HG03457 (cell line): Measurements from ENCODE around the gene BMPR1B.
A peak's percentile ranks its signal among the peaks of the same experiment; 100 is the strongest.

Experiments
- ATAC-seq: cut with Tn5 transposase; IDR thresholded peaks from one replicate; pipeline ENCODE4 v1.9.1; 2021; ENCODE audit warnings: moderate number of reproducible peaks; ENCODE audit not compliant: unreplicated experiment

BMPR1B gene

GRCh38 chr4:94762326-94762725 is 4.6 kb downstream of the BMPR1B start:
- ATAC-seq: no peak

GRCh38 chr4:94763005-94763404 is 5.2 kb downstream of the BMPR1B start:
- ATAC-seq: no peak

GRCh38 chr4:94763500-94763899 is 5.7 kb downstream of the BMPR1B start:
- ATAC-seq: no peak

- no peak for ATAC-seq
These were observed 6.3 kb downstream of the BMPR1B start for GRCh38 chr4:94764069-94764468.

GRCh38 chr4:94765174-94765573 is 7.4 kb downstream of the BMPR1B start:
- no peak for ATAC-seq

- ATAC-seq: no peak
These were observed 7.9 kb downstream of the BMPR1B start for GRCh38 chr4:94765648-94766047.

GRCh38 chr4:94766856-94767255 is 9.1 kb downstream of the BMPR1B start:
- ATAC-seq: no peak

- no peak for ATAC-seq
These were observed 9.7 kb downstream of the BMPR1B start for GRCh38 chr4:94767446-94767845.

GRCh38 chr4:94782707-94783106 is 25.0 kb downstream of the BMPR1B start:
- ATAC-seq: no peak

GRCh38 chr4:94791701-94792100 is 33.9 kb downstream of the BMPR1B start:
- ATAC-seq: no peak

GRCh38 chr4:94798808-94799207 is 41.1 kb downstream of the BMPR1B start:
- ATAC-seq: no peak

GRCh38 chr4:94801016-94801415 is 43.3 kb downstream of the BMPR1B start:
- ATAC-seq: no peak

- ATAC-seq: no peak
These were observed 44.3 kb downstream of the BMPR1B start for GRCh38 chr4:94802091-94802490.

GRCh38 chr4:94803181-94803580 is 45.4 kb downstream of the BMPR1B start:
- ATAC-seq: no peak

- ATAC-seq: no peak
These were observed 46.9 kb downstream of the BMPR1B start for GRCh38 chr4:94804650-94805049.

- no peak for ATAC-seq
These were observed 48.6 kb downstream of the BMPR1B start for GRCh38 chr4:94806376-94806775.

GRCh38 chr4:94811643-94812042 is 53.9 kb downstream of the BMPR1B start:
- ATAC-seq: no peak

- ATAC-seq: no peak
These were observed 55.5 kb downstream of the BMPR1B start for GRCh38 chr4:94813221-94813620.

- ATAC-seq: peak; percentile 86
These were observed 56.5 kb downstream of the BMPR1B start for GRCh38 chr4:94814237-94814636.

- ATAC-seq: no peak
These were observed 61.8 kb downstream of the BMPR1B start for GRCh38 chr4:94819371-94820168.

GRCh38 chr4:94826206-94826605 is 68.5 kb downstream of the BMPR1B start:
- ATAC-seq: no peak

GRCh38 chr4:94827481-94828110 is 69.8 kb downstream of the BMPR1B start:
- ATAC-seq: no peak

- no peak for ATAC-seq
These were observed 71.1 kb downstream of the BMPR1B start for GRCh38 chr4:94828882-94829281.
